ENCODE results near the gene NUP98. TPM values are rescaled to one million over a fixed set of nuclear protein-coding genes. Genes with fewer than 3 reads are reported as not detected.

NUP98 gene
- total and polyA plus RNA-seq, 11 donors: 13.2 to 77.9 (median 45.3) TPM

DNA sequence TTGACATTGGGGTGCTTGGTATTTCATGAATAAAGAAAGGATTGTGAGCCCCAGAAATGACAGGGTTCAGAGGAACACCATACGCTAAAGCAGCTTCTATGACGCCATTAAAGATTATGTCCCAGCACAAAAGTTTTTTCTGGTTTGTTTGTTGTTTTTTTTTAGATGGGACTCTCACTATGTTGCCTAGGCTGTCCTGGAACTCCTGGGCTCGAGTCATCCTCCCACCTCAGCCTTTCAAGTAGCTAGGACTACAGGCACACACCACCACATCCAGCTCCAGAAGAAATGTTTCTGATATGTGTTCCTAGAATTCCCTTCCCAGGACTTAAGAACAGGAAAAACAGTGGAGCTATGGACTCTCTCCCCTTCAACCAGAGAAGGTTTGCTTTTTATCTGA is 46.0 kb upstream of the NUP98 start:
- no peak for TF ChIP-seq POLR2A (IDR thresholded peaks at IDR 0.05)
- TF ChIP-seq, protein P1, sequence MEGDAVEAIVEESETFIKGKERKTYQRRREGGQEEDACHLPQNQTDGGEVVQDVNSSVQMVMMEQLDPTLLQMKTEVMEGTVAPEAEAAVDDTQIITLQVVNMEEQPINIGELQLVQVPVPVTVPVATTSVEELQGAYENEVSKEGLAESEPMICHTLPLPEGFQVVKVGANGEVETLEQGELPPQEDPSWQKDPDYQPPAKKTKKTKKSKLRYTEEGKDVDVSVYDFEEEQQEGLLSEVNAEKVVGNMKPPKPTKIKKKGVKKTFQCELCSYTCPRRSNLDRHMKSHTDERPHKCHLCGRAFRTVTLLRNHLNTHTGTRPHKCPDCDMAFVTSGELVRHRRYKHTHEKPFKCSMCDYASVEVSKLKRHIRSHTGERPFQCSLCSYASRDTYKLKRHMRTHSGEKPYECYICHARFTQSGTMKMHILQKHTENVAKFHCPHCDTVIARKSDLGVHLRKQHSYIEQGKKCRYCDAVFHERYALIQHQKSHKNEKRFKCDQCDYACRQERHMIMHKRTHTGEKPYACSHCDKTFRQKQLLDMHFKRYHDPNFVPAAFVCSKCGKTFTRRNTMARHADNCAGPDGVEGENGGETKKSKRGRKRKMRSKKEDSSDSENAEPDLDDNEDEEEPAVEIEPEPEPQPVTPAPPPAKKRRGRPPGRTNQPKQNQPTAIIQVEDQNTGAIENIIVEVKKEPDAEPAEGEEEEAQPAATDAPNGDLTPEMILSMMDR (IDR thresholded peaks at IDR 0.05): no peak
- Histone ChIP-seq H3K4me3 (no peak overlapping the region), H3K36me3 (no peaks in the 10 kb centered on the region), H3K27me3 (no peaks in the 10 kb centered on the region), H3K9me3 (no peaks in the 10 kb centered on the region), H3K4me1 (peaks cover 0 to 24% (median 15%) of the 10 kb centered on the region in 12 donors), H3K27ac (no peak overlapping the region)
- intact Hi-C loops (cut with DNase I): loop anchor here in 6 of 10 donors (5.0 to 10.0 kb wide), 4 partner anchors 36 to 389 kb away; partner anchors contain the start of genes PGAP2 (in 4 of the 6) and NUP98 (in 1 of the 6)
- 87 to 91% (median 90%) methylated on average over 3 of the region's 3 CpGs for WGBS, 4 donors
- DNase-seq (no peak), ATAC-seq (no peak)

DNA sequence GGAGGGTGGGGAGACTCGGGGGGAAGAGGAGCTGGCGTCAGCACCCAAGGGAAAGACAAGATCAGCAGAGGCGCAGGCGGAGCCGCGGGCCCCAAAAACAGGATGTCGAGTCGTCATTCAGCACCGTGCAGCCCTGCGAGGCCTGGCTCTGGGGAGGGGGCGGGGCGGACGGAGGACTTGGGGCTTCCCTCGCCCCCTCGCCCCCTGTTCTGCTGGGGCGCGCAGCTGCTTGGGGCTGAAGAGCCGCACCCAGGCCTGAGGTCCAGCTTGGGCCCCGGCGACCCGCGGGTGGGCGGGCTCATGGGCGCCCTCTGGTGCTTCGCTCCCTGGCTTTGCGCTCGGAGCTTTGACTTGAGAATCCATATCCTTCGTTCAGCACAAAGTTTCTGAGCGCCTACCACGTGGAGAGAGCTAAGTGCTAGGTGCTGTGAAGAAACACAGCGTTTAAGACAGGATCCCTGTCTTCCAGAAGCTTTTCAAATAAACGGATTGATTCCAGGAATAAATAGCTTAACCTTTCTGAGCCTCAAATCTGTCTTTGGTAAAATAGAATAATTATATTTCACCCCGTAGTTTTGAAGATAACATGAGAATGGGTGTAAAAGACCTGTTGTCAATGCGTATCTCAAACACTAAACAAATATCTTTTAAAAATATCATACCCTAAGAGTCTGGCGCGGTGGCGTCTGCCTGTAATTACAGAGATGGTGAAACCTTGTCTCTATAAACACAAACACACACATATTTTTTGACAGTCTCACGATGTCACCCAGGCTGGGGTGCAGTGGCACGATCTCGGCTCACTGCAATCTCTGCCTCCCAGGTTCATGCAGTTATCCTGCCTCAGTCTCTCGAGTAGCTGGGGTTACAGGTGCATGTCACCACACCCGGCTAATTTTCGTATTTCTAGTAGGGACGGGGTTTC is 44.3 kb upstream of the NUP98 start:
- H3K27ac ChIP-seq: peak overlapping the region; percentile 92 to 100 (median 98)
- intact Hi-C loops (cut with DNase I): loop anchor here in 8 of 10 donors (2.0 to 10.0 kb wide), 6 partner anchors 34 to 387 kb away; partner anchors contain the start of genes PGAP2 (in 4 of the 8) and NUP98 (in 3 of the 8)
- ATAC-seq (peak; percentile 44 to 78 (median 68)), DNase-seq (peak; percentile 87 to 94 (median 88))
- H3K36me3 ChIP-seq: no peaks in the 10 kb centered on the region
- peaks cover 8 to 41% (median 32%) of the 10 kb centered on the region in 12 donors for H3K4me1 ChIP-seq
- no peaks in the 10 kb centered on the region for H3K9me3 ChIP-seq
- H3K4me3 ChIP-seq: peak overlapping the region; percentile 42 to 98 (median 84)
- no peaks in the 10 kb centered on the region for H3K27me3 ChIP-seq
- peak in 1 of 2 donors; percentile 44 for TF ChIP-seq POLR2A (IDR thresholded peaks at IDR 0.05)
- TF ChIP-seq, protein P1 (IDR thresholded peaks at IDR 0.05): peak; percentile 71 to 97 (median 90)
- WGBS, 4 donors: 23 to 37% (median 29%) methylated on average over 29 to 44 of the region's 44 CpGs

DNA sequence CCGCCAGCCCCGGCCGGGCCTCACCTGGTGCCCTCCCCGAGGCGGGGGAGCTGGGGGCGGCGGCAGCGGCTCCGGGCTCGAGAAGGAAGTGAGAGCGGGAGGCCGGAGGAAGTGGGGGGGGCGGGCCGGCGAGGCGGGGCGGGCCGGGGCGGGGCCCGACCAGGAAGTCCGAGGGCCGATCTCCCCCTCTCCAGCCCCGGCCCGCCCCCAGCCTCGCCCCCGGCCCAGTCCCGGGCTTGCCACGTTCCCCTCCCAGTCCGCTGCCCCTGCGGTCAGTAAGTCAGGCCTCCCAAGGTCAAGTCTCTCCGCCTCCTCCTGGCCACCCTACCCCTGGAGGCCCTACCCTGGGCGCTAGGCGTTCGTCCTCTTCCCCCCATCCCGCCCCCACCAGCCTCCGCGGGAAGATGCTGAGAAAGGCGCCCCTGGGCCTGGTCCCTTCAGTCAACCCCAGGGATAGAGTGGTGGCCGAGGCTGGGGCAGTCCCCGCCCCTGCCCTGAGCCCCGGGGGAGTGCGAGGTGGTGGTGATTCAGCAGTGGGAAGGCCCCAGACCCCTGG is 43.6 kb upstream of the NUP98 start, which contains the start of gene RHOG:
RHOG (minus strand) TSS at position 90 of the 556 bp plus-strand sequence. CDS start 12,821 bp downstream, outside the sequence.
- intact Hi-C loops (cut with DNase I): loop anchor here in 8 of 10 donors (2.0 to 10.0 kb wide), 6 partner anchors 34 to 386 kb away; partner anchors contain the start of genes PGAP2 (in 4 of the 8) and NUP98 (in 3 of the 8)
- 0 to 2% (median 0%) methylated on average over 4 to 39 of the region's 42 CpGs for WGBS, 4 donors
- TF ChIP-seq POLR2A (IDR thresholded peaks at IDR 0.05): no peak
- TF ChIP-seq, protein P1 (IDR thresholded peaks at IDR 0.05): no peak
- no peaks in the 10 kb centered on the region for H3K36me3 ChIP-seq
- H3K27ac ChIP-seq: peak within 1 kb of the TSS; percentile 92 to 100 (median 98)
- H3K4me3 ChIP-seq: peak within 1 kb of the TSS; percentile 42 to 98 (median 84)
- peak; percentile 90 to 93 (median 90) for DNase-seq
- peak; percentile 66 to 86 (median 85) for ATAC-seq
- H3K9me3 ChIP-seq: no peaks in the 10 kb centered on the region
- H3K4me1 ChIP-seq: peaks cover 8 to 48% (median 38%) of the 10 kb centered on the region in 12 donors
- H3K27me3 ChIP-seq: no peaks in the 10 kb centered on the region

Data from heart left ventricle (tissue), 16 donors.